Heart right ventricle (tissue), 16 donors: Measurements from ENCODE around the gene VCAM1. TPM values are rescaled to one million over a fixed set of nuclear protein-coding genes. Genes with fewer than 3 reads are reported as not detected.
"Not testable (repeated sequence)": the region's sequence is repeated elsewhere in the genome, so short reads cannot be mapped to it uniquely, and the experiment has no call there.

Experiments used
- ATAC-seq, 8 donors: fragments of 200-7000 bp; cut with Tn5 transposase; one replicate each; pipeline ENCODE4 v1.9.1; 2020; ENCODE audit warnings: mild to moderate bottlenecking in 8 of 8, moderate library complexity in 8 of 8, moderate number of reproducible peaks in 1 of 8
- DNase-seq, 2 donors: peaks; one replicate each; pipeline ENCODE4 v3.0.0-alpha.2; 2020
- H3K27ac ChIP-seq, 10 donors: fragments of 200-600 bp; sonication (generic) in 2 of 10; one replicate each; pipeline versions ENCODE4 v1.5.0 to v1.8.0; 2020 to 2022; ENCODE audit warnings: mild to moderate bottlenecking in 3 of 10
- H3K27me3 ChIP-seq, 7 donors: fragments of 200-600 bp; one replicate each; pipeline ENCODE4 v1.8.0; 2021 to 2022; ENCODE audit warnings: mild to moderate bottlenecking in 2 of 7
- H3K36me3 ChIP-seq, 9 donors: fragments of 200-600 bp; sonication (generic) in 1 of 9; one replicate each; pipeline versions ENCODE4 v1.5.0 to v1.8.0; 2020 to 2022; ENCODE audit warnings: mild to moderate bottlenecking in 2 of 9
- H3K4me1 ChIP-seq, 9 donors: fragments of 200-600 bp; sonication (generic) in 1 of 9; one replicate each; pipeline versions ENCODE4 v1.5.0 to v1.8.0; 2020 to 2022; ENCODE audit warnings: mild to moderate bottlenecking in 4 of 9
- H3K4me3 ChIP-seq, 10 donors: fragments of 200-600 bp; sonication (generic) in 2 of 10; one replicate each; pipeline versions ENCODE4 v1.5.0 to v1.8.0; 2020 to 2022; ENCODE audit warnings: mild to moderate bottlenecking in 7 of 10, moderate library complexity in 2 of 10
- H3K9me3 ChIP-seq, 11 donors: fragments of 200-600 bp in 10 of 11; sonication (generic) in 2 of 11; one replicate each; pipeline versions ENCODE4 v1.5.0 to v1.8.0; 2013 to 2022; ENCODE audit warnings: mild to moderate bottlenecking in 2 of 11, control low read depth in 1 of 11, moderate library complexity in 1 of 11
- CTCF ChIP-seq, 9 donors: fragments of 200-600 bp; sonication (generic) in 2 of 9; IDR thresholded peaks; one replicate each; pipeline versions ENCODE4 v1.5.0 to v1.8.0; 2021 to 2022; ENCODE audit warnings: antibody characterized with exemption in 9 of 9, mild to moderate bottlenecking in 5 of 9, moderate library complexity in 1 of 9
- WGBS, 2 donors: extraction: QIAGEN DNeasy Blood & Tissue Kit; methylation state at CpG; one replicate each; pipeline ENCODE4 v1.1.7; 2013; ENCODE audit warnings: inconsistent platforms in 1 of 2; 5-methylcytosine and 5-hydroxymethylcytosine counted together
- intact Hi-C, 10 donors: fragments of 100-400 bp; cut with DNase I; formaldehyde crosslinking; loops; one replicate each; pipeline versions ENCODE4 v1.11.1 to v1.14.2; 2022
- polyA plus RNA-seq, 2 donors: library from polyadenylated mRNA; stranded (reverse); fragments of 200-250 nt; gene quantifications; one replicate each; pipeline ENCODE4 v1.2.3, GENCODE V29; 2013
- total RNA-seq, 10 donors: library from RNA; stranded (reverse); fragmentation: NEBNext Ultra II Directional in 3 of 10; extraction: Animal tissue kit (Norgen Biotek cat#: 25700) in 3 of 10; gene quantifications; one replicate each; pipeline versions ENCODE4 v1.2.1 to v1.2.4, GENCODE V29; 2021 to 2023
- donor health status: Arrhythmogenic right ventricular cardiomyopathy.
- donor health status: ischemic (EF 13 %, LVEDD 7.1; RV severe dilation, severe dysfunction).
- donor health status: healthy with polysubstance abuse.
- donor health status: DM: no; HTN: yes; CAD: no.
- donor health status: DM: no; HTN: no; CAD: no.
- donor health status: ischemic (EF 25% LVEDD 6.9; RV normal size, moderate dysfunction).
- donor health status: ischemic (EF 25% LVEDD 5.7; RV mildly dilated, moderate dysfunction).
- donor health status: healthy.
- donor health status: DM: yes; HTN: yes; CAD: no.
- donor health status: Ischemic cardiomyopathy.
- donor health status: ischemic (EF 35%, LVEDD 5.7; RV mildly dilated, moderate dysfunction).
- donor health status: nonischemic (EF 11% LVEDD 7.7; RV severe dilation, severe dysfunction).
- donor health status: DM: yes; HTN: yes; CAD: no.
- donor health status: PGD.
- donor health status: ischemic (EF 29% LVEDD 5.4; RV normal size, mild dysfunction).
- donor health status: nonischemic (EF 23%, LVEDD 6.1; RV moderate dilation, normal function).

VCAM1 gene
- total and polyA plus RNA-seq, 12 donors: 2.2 to 38.5 (median 5.8) TPM

- Histone ChIP-seq H3K36me3 (no peaks in the 10 kb centered on the region), H3K9me3 (no peaks in the 10 kb centered on the region), H3K27me3 (no peaks in the 10 kb centered on the region), H3K4me1 (peaks cover 0 to 23% (median 8%) of the 10 kb centered on the region in 9 donors), H3K4me3 (no peak overlapping the region), H3K27ac (no peak overlapping the region)
- ATAC-seq (no peak), DNase-seq (no peak)
- WGBS, 2 donors: 90 to 93% methylated on average over 1 of the region's 1 CpG
- no peak for TF ChIP-seq CTCF (IDR thresholded peaks at IDR 0.05)
- intact Hi-C loops: no loop called here
Observed at GRCh38 chr1:100710906-100711682, 8.4 kb upstream of the VCAM1 start.

GRCh38 chr1:100713027-100713426 is 6.5 kb upstream of the VCAM1 start:
- H3K4me3 ChIP-seq, H3K27me3 ChIP-seq, intact Hi-C loops, H3K27ac ChIP-seq, DNase-seq, ATAC-seq, H3K9me3 ChIP-seq, H3K36me3 ChIP-seq: not testable (repeated sequence)
- 95 to 96% methylated on average over 15 of the region's 15 CpGs for WGBS, 2 donors
- H3K4me1 ChIP-seq: peaks cover 0 to 16% (median 8%) of the 10 kb centered on the region in 9 donors

- Histone ChIP-seq H3K4me3 (no peak overlapping the region), H3K36me3 (no peaks in the 10 kb centered on the region), H3K27me3 (no peaks in the 10 kb centered on the region), H3K27ac (peak overlapping the region in 1 of 10 donors; percentile 18), H3K4me1 (peaks cover 0 to 11% (median 4%) of the 10 kb centered on the region in 9 donors), H3K9me3 (no peaks in the 10 kb centered on the region)
- 87 to 97% methylated on average over 3 of the region's 3 CpGs for WGBS, 2 donors
- DNase-seq: no peak
- ATAC-seq: no peak
- intact Hi-C loops: no loop called here
- TF ChIP-seq CTCF (IDR thresholded peaks at IDR 0.05): no peak
Observed at GRCh38 chr1:100713626-100714025, 5.9 kb upstream of the VCAM1 start.

GRCh38 chr1:100714599-100714998 is 4.9 kb upstream of the VCAM1 start:
- Histone ChIP-seq H3K4me1 (peaks cover 0 to 10% (median 0%) of the 10 kb centered on the region in 9 donors), H3K27ac (no peak overlapping the region), H3K36me3 (no peaks in the 10 kb centered on the region), H3K27me3 (no peaks in the 10 kb centered on the region), H3K4me3 (no peak overlapping the region), H3K9me3 (no peaks in the 10 kb centered on the region)
- TF ChIP-seq CTCF (IDR thresholded peaks at IDR 0.05): no peak
- DNase-seq: no peak
- 70 to 78% methylated on average over 1 of the region's 1 CpG for WGBS, 2 donors
- no peak for ATAC-seq
- intact Hi-C loops: no loop called here

- no peak for DNase-seq
- Histone ChIP-seq H3K27me3 (no peaks in the 10 kb centered on the region), H3K27ac (no peak overlapping the region), H3K4me3 (no peak overlapping the region), H3K4me1 (peaks cover 0 to 16% (median 3%) of the 10 kb centered on the region in 9 donors), H3K9me3 (no peaks in the 10 kb centered on the region), H3K36me3 (no peaks in the 10 kb centered on the region)
- no peak for TF ChIP-seq CTCF (IDR thresholded peaks at IDR 0.05)
- no peak for ATAC-seq
- WGBS, 2 donors: 94% methylated on average over 6 of the region's 6 CpGs
- intact Hi-C loops: no loop called here
Observed at GRCh38 chr1:100717218-100717617, 2.3 kb upstream of the VCAM1 start.
